HT-29 (cell line): ENCODE measurements around the gene HOATZ. TPM values are rescaled to one million over a fixed set of nuclear protein-coding genes. Genes with fewer than 3 reads are reported as not detected.

Experiments
- DNase-seq: peaks from one replicate; pipeline ENCODE4 v3.0.0-alpha.2; 2015; ENCODE audit warnings: low spot score
- total RNA-seq: library from RNA; depleted of rRNA; stranded (reverse); fragments of >200 nt; shearing (Covaris generic); gene quantifications from 2 replicates; pipeline ENCODE4 v1.2.3, GENCODE V29; 2014

Gene HOATZ
- total RNA-seq, 1 experiment from 2014 or later, result not detected

- no peak for DNase-seq
Observed at GRCh38 chr11:111521135-111521534, 6.6 kb downstream of the HOATZ start.

DNA sequence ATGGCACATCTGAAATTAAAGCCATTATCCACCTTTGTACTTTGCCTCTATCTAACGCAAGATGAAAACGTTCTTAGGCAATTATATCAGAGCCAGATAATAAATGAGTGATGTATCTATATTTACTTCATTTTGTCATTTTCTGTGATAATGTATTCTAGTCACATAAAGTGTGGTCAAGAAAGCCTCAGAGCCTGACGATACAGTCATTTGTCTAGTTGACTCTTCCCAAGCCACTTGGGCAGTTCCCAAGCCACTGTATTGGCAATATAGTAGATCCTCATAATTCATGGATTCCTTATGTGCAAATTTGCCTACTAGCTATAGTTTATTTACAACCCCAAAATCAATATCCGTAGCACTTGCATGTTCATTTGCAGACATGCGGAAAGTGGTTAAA, 7.8 kb downstream of the HOATZ start:
- no peak for DNase-seq

- no peak for DNase-seq
Observed at GRCh38 chr11:111523343-111523742, 8.8 kb downstream of the HOATZ start.

GRCh38 chr11:111524056-111524455, 9.5 kb downstream of the HOATZ start:
- DNase-seq, result no peak

DNA sequence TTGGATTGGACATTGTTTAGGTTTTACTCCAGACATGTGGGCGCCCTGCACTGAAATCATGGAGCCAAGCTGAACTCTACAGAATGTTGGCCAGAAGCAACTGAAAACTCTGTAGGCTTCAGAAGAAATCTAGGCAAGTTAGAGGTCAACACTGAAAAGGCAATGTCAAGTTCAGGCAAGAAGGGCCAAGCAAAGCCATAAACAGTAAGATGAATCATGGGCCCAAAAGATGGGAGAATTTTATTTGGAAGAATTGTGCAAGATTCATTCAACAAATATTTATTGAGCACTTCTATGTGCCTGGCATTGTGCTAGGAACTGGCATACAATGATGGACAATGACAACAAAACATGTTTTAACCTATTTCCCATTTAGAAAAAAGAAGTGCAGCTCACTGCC, 10.9 kb downstream of the HOATZ start:
- DNase-seq, result no peak

- DNase-seq, result no peak
Observed at GRCh38 chr11:111526501-111526900, 11.9 kb downstream of the HOATZ start.

DNA sequence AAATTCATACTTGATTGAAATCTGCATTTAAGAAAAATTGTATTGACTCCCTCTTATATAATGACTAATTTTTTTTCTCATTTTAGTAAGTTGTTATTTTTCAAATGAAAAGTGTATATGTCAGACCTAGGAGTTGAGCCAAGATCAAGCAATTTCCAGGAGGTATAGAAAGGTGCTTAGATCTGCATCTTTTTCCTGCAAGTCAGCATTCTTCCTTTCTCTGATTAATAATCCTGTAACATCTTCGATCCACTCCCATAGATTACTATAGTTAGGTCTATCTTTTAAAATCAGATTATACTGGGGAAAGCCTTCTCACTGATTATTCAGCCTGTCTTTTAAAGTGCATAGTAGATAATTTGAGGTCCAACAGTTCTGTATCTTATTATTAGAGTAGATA, 12.7 kb downstream of the HOATZ start:
- DNase-seq, result no peak

DNA sequence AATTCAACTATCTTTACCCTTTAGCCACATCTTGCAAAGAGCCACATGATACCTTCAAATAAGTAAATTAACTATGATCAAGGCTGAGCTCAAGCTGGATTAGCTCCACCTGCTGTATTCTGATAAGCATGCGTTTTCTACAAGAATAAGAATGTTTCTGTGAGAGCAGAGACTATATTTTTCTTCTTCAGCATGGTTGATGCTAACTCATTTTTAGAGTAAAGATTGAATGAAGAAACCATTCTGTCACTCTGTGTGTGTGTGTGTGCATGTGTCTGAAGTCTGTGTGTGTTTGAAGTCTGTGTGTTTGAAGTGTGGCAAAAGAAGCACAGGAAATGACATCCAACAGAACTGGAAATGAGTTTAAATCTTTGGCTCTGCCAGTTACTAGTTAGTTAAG, 14.0 kb downstream of the HOATZ start:
- DNase-seq, result peak; percentile 33

DNA sequence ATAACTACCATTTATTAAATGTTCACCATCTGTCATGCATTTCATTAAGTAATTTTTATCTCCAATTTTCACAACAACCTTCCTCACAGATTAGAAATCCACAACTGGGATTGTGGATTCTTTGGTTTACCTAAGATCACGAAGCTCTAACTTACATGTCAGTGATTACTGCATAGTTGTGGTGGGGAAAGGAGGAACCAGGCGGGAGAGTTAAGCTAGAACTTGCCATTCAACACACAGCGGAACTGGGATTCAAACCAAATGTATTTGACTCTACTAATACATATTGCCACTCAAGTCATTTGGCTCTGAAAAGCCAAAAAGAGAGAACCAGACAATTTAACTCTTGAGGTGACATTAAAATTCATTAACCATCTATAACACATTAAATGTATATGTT, 15.5 kb downstream of the HOATZ start:
- no peak for DNase-seq

DNA sequence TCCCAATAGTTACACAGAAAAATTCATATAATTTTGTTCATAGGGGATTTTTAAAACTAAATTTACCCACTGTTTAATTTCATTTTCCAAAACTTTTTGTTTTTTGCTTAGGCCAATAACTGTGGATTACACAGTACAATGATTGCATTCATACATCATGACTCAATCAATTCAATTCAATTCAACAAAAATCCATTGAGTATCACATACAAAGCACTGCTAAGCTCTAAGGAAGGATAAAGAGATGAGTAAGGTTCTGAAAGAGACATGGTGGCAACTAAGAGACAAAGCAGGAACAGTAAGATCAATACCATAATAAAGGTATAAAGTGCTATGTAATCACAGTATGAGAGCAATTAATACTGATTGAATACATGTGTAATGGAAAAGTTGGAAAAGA, 16.6 kb downstream of the HOATZ start:
- DNase-seq, result no peak

- DNase-seq, result peak; percentile 28
Observed at GRCh38 chr11:111531687-111532364, 17.2 kb downstream of the HOATZ start.

GRCh38 chr11:111532365-111532709, 17.8 kb downstream of the HOATZ start:
- no peak for DNase-seq

DNA sequence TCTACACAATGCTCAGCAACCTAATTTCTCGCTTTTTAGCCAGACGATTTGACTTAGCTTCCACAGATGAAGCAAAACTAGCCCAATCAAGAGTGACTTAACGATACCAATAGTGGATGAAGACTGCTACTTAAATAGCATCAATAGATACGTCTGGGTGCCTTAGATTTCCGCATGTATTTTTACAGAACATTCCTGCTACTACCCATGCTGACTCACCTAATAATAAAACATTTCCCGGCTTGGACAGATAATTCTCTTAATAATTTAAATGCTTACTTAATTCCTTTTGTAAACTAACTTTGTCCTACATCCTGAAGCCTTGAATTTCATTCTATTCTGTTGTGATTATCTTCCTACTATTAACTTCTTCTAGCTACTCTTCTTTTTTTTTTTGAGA, 20.7 kb downstream of the HOATZ start:
- DNase-seq, result no peak

DNA sequence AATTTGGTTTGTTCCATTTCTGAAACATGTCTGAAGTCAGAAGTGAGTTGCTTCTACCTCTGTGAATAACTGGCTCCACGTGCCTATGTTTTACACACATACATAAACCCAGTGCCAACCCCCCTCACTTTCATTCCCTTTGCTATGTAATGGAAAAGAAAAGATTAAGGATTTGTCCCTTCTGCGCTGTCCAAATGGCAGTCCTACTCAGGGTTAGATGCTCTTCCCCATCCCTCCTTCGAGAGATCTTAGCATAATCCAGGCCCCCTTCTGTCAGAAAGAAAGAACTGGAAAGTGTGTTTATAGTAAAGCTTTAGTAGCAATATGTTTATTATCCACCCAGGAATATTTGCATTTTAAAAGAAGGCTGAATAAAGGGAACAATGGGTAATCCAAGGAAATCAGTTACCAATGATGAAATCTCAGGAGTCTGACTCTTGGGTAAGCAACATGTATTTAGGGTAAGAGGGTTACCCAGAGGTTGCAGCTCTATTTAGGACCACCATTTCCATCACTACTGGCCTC, 22.8 kb downstream of the HOATZ start:
- no peak for DNase-seq

DNA sequence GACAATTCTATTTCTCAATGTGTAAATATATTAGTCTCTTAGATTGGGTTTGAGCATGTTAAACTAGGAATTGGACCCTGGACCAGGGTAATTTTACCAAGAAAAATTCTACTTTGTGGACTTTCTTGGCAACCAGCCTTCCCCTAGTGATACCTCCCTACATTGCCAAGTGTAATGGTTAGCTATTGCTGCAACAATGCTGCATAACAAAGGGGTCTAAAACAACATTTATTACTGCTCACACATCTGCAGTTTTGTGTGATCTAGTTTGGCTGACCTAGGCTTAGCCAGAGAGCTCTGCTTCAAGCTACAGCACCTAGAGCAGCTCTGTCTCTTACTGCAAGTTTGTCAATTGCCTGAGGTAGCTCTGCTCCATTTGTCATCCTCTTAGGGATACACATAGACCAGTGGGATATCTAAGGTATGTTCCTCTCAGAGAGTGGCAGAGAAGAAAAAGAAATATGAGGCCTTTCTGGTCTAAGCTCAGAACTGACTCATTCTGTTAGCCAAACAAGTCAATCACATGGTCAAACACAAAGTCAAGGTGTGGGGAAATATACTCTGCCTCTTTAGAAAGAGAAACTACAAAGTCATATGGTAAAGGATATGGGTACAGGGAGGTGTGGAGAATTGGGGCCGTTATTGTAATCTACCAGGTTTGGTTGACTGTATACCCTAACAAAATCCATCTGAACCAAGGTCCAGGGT, 24.0 kb downstream of the HOATZ start:
- no peak for DNase-seq

- DNase-seq, result no peak
Observed at GRCh38 chr11:111539426-111540113, 25.0 kb downstream of the HOATZ start.

- DNase-seq, result no peak
Observed at GRCh38 chr11:111540114-111540936, 25.7 kb downstream of the HOATZ start, which contains the start of gene LAYN. TSS of gene LAYN (plus strand) at chr11:111540720. CDS start at chr11:111540844, 124 bp downstream.

- no peak for DNase-seq
Observed at GRCh38 chr11:111540937-111541253, 26.3 kb downstream of the HOATZ start.

- DNase-seq, result no peak
Observed at GRCh38 chr11:111541254-111542061, 26.9 kb downstream of the HOATZ start.

DNA sequence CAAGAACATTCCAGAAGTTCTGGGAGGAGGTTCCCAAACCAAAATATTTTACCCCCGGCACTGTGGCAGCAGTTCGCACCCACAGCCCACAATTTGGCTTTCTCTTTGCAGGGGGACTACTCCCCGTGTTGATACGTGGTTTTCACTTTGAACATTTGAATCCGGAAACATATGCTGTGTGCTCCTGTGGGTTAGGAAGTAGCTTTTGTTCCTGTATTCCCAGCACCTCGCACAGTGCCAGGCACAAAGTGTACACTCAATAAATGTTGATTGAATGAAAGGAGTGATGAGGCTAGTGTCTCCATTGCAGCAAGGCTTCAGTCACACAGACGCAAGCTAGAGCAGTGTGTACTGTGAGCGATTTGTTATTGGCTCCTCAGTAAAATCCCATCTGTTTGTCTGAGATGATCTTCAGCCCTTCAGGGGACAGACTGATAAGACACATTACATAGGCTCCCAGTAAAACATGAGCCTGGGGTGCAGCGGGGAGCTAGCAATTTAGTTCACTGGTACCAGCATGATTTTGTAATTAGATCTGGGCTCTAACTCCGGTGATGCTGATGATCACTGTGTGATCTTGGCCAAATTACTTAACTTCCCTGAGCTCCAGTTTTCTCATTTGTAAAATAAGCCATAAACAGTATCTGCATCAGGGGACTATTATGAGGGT, 28.2 kb downstream of the HOATZ start:
- DNase-seq, result no peak
